ENCODE data around the gene XK.
"Not testable (repeated sequence)": the region's sequence is repeated elsewhere in the genome, so short reads cannot be mapped to it uniquely, and the experiment has no call there.

Gene XK

GRCh38 chrX:37755025-37755424 lies 69.4 kb downstream of the XK start:
- DNase-seq (ENCODE audit: low read depth in 2 of 2) = no peak

- DNase-seq (ENCODE audit: low read depth in 2 of 2) = no peak
These were observed 71.5 kb downstream of the XK start for GRCh38 chrX:37757082-37757481.

- no peak for DNase-seq (ENCODE audit: low read depth in 2 of 2)
These were observed 73.8 kb downstream of the XK start for GRCh38 chrX:37759351-37759750.

GRCh38 chrX:37759878-37760418 lies 74.4 kb downstream of the XK start:
- no peak for DNase-seq (ENCODE audit: low read depth in 2 of 2)

GRCh38 chrX:37763400-37763799 lies 77.8 kb downstream of the XK start:
- DNase-seq (ENCODE audit: low read depth in 2 of 2) = no peak

GRCh38 chrX:37765507-37765906 lies 79.9 kb downstream of the XK start:
- no peak for DNase-seq (ENCODE audit: low read depth in 2 of 2)

- no peak for DNase-seq (ENCODE audit: low read depth in 2 of 2)
These were observed 81.8 kb downstream of the XK start for GRCh38 chrX:37767430-37767829.

- DNase-seq (ENCODE audit: low read depth in 2 of 2) = not testable (repeated sequence)
These were observed 83.3 kb downstream of the XK start for GRCh38 chrX:37768866-37769265.

- DNase-seq (ENCODE audit: low read depth in 2 of 2) = no peak
These were observed 90.8 kb downstream of the XK start for GRCh38 chrX:37776283-37776986.

GRCh38 chrX:37776987-37777325 lies 91.4 kb downstream of the XK start:
- DNase-seq (ENCODE audit: low read depth in 2 of 2) = no peak

- no peak for DNase-seq (ENCODE audit: low read depth in 2 of 2)
These were observed 94.3 kb downstream of the XK start, which contains the start of gene CYBB for GRCh38 chrX:37779857-37780256. Gene CYBB, plus strand, starts transcription at chrX:37780059. Its CDS starts 19 bp downstream, at chrX:37780078.

GRCh38 chrX:37781081-37781480 lies 95.5 kb downstream of the XK start:
- no peak for DNase-seq (ENCODE audit: low read depth in 2 of 2)
